Motor neuron (in vitro differentiated cells): Measurements from ENCODE around the gene ACAD9. TPM values are rescaled to one million over a fixed set of nuclear protein-coding genes. Genes with fewer than 3 reads are reported as not detected.
"Not testable (repeated sequence)": the region's sequence is repeated elsewhere in the genome, so short reads cannot be mapped to it uniquely, and the experiment has no call there.

Source experiments
- ATAC-seq, 8 experiments: fragments of 200-7000 bp; cut with Tn5 transposase; replicated peaks in 6 of 8; 2 replicates each; pipeline ENCODE4 v1.8.0; 2021; ENCODE audit warnings: mild to moderate bottlenecking in 8 of 8, moderate library complexity in 8 of 8
- H3K27ac ChIP-seq, 2 donors: fragments of 250-450 bp; sonication (Bioruptor Pico); 2 replicates each; pipeline ENCODE4 v1.9.0; 2021; ENCODE audit warnings: antibody characterized with exemption in 2 of 2, mild to moderate bottlenecking in 2 of 2, moderate library complexity in 1 of 2
- H3K4me1 ChIP-seq, 2 donors: fragments of 250-450 bp; sonication (Bioruptor Pico); replicated peaks in 1 of 2; 2 replicates each; pipeline ENCODE4 v1.6.1; 2021; ENCODE audit warnings: antibody characterized with exemption in 2 of 2, mild to moderate bottlenecking in 2 of 2, moderate library complexity in 1 of 2
- H3K4me3 ChIP-seq, 5 donors: fragments of 250-450 bp; sonication (Bioruptor Pico); 2 replicates each; pipeline ENCODE4 v1.9.0; 2021; ENCODE audit warnings: antibody characterized with exemption in 5 of 5, mild to moderate bottlenecking in 5 of 5, moderate library complexity in 4 of 5
- WGBS, 10 experiments: fragments of 450-650 bp; shearing (Covaris generic); methylation state at CpG; one replicate each; pipeline ENCODE4 v1.0.0; 2022; 5-methylcytosine and 5-hydroxymethylcytosine counted together
- in situ Hi-C, 9 experiments: fragments of 400-800 bp; cut with MboI; loops; one replicate each; pipeline ENCODE4 v1.15.0; 2021; ENCODE audit warnings: low sequenced_read_pairs in 9 of 9, low pct_unique_long_range_greater_than_20kb in 2 of 9; ENCODE audit not compliant: unreplicated experiment in 9 of 9
- total RNA-seq, 8 experiments: library from RNA; unstranded; fragments of 300-600 nt; gene quantifications; 2 replicates each; pipeline versions ENCODE4 v1.2.3 to v1.2.4, GENCODE V29; 2022

Gene ACAD9
- total RNA-seq, 8 experiments from 2014 or later, result 19.3 to 63.3 (median 29.6) TPM

DNA sequence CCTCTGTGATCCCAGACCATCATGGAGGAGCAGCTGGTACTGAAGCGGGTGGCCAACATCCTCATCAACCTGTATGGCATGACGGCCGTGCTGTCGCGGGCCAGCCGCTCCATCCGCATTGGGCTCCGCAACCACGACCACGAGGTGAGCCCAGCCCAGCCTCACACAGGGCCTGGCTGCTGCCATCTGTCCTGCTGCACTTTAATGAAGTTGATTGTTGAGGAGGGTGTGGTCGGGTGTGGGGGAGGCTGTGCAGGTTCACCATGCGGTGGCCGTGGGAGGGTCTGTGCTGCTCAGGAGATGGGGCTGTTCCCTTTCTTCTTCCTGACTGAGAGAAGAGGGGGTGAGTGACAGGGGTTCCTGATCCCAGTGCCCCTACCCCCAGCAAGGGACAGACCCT is 30.6 kb downstream of the ACAD9 start:
- Histone ChIP-seq H3K4me1 (no peaks in the 10 kb centered on the region), H3K27ac (no peak overlapping the region), H3K4me3 (no peak overlapping the region)
- in situ Hi-C loops, result no loop called here
- peak in 2 of 8 experiments; percentile 10 to 69 for ATAC-seq
- 88 to 93% (median 90%) methylated on average over 3 to 5 of the region's 13 CpGs; no CpG with 5 or more reads in 7 of the 10 experiments for WGBS, 10 experiments

DNA sequence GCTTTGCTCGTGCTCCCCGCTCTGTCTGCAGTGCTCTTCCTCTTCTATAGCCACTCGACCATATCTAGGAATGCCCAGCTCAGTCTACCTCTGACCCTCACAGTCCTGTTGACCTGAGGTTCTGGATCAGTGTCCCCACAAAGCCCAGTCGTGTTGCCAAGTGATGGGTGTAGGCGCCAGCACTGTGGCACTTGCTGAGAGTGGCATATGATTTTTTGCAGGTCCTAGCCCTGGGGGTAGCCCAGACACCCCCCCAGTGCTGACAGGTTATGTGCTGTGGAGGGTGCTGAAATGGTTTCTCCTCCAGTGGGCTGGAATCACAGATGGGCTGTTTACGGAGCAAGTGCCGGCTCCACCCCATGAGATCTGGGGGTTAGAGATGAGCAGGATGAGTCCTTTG is 32.5 kb downstream of the ACAD9 start:
- ATAC-seq, result no peak
- no peaks in the 10 kb centered on the region for H3K4me1 ChIP-seq
- in situ Hi-C loops, result no loop called here
- H3K27ac ChIP-seq, result no peak overlapping the region
- no peak overlapping the region for H3K4me3 ChIP-seq
- 93 to 100% (median 95%) methylated on average over 2 to 7 of the region's 7 CpGs; no CpG with 5 or more reads in 5 of the 10 experiments for whole genome bisulfite sequencing, 10 experiments

DNA sequence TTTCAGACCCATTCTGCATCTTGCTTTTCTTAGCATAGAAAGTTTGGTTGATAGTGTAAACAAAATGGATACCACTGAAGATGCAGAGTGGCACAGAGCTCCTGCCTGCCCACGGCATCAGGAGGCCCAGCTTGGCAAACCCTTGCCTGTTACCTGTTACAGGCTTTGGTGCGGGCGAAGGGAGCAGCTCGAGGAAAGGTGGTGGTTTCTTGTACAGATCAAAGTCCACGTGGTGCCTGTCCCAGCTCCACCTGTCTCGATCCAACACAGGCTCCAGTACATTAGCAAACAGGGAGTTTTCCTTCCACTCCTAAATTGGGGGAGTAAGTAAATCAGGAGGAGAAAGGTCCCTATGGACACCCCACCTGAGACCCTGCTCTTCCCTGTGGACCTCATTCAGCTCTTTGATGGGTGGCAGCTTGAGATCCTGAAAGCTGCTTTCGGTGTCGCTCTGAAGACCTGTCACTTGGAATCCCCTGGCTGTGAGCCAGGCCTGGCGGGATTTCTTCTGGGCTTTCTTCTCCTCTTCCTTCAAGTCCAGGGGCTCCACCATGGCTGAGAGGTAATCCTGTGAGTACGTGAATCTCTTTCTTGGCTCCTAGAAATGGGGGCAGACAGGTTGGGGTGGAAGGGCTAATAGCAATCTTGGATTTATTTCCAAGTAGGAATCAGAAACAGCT is 35.7 kb downstream of the ACAD9 start:
- WGBS, 10 experiments, result 93 to 100% (median 97%) methylated on average over 1 to 9 of the region's 10 CpGs; no CpG with 5 or more reads in 4 of the 10 experiments
- ATAC-seq, result no peak
- in situ Hi-C loops, result no loop called here

GRCh38 chr3:128917291-128917690 is 37.9 kb downstream of the ACAD9 start:
- H3K4me3 ChIP-seq, result no peak overlapping the region
- ATAC-seq, result no peak
- in situ Hi-C loops, result no loop called here
- 15 to 86% (median 71%) methylated on average over 1 to 2 of the region's 2 CpGs; no CpG with 5 or more reads in 2 of the 10 experiments for WGBS, 10 experiments
- H3K4me1 ChIP-seq, result no peaks in the 10 kb centered on the region
- H3K27ac ChIP-seq, result no peak overlapping the region

More for the DNA sequence above, 35.7 kb downstream of the ACAD9 start:
- Histone ChIP-seq H3K4me3 (no peak overlapping the region), H3K27ac (no peak overlapping the region), H3K4me1 (no peaks in the 10 kb centered on the region)

DNA sequence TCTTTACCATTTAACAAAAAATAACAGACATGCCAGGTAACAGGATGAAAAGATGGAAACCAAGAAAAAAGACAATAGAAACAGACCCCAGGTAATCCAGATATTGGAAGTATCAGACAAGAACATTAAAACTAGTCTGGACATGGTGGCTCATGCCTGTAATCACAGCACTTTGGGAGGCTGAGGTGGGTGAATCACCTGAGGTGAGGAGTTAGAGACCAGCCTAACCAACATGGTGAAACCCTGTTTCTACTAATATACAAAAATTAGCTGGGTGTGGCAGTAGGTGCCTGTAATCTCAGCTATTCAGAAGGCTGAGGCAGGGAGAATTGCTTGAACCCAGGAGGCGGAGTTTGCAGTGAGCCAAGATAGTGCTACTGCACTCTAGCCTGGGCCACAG is 40.6 kb downstream of the ACAD9 start:
- in situ Hi-C loops, result no loop called here
- no peak for ATAC-seq
- Histone ChIP-seq H3K4me3 (no peak overlapping the region), H3K27ac (no peak overlapping the region), H3K4me1 (no peaks in the 10 kb centered on the region)
- WGBS, 10 experiments, result 92 to 100% (median 100%) methylated on average over 1 of the region's 1 CpG; no CpG with 5 or more reads in 2 of the 10 experiments

GRCh38 chr3:128922804-128923459 is 43.5 kb downstream of the ACAD9 start:
- Histone ChIP-seq H3K27ac (no peak overlapping the region), H3K4me1 (no peaks in the 10 kb centered on the region), H3K4me3 (no peak overlapping the region)
- 70 to 100% (median 84%) methylated on average over 1 to 9 of the region's 10 CpGs; no CpG with 5 or more reads in 3 of the 10 experiments for WGBS, 10 experiments
- no peak for ATAC-seq
- in situ Hi-C loops, result no loop called here

- no peaks in the 10 kb centered on the region for H3K4me1 ChIP-seq
- no peak overlapping the region for H3K27ac ChIP-seq
- H3K4me3 ChIP-seq, result no peak overlapping the region
- no peak for ATAC-seq
- WGBS, 10 experiments, result 58 to 100% (median 100%) methylated on average over 1 to 2 of the region's 2 CpGs; no CpG with 5 or more reads in 1 of the 10 experiments
- in situ Hi-C loops, result no loop called here
Observed at GRCh38 chr3:128923576-128923975, 44.2 kb downstream of the ACAD9 start.

DNA sequence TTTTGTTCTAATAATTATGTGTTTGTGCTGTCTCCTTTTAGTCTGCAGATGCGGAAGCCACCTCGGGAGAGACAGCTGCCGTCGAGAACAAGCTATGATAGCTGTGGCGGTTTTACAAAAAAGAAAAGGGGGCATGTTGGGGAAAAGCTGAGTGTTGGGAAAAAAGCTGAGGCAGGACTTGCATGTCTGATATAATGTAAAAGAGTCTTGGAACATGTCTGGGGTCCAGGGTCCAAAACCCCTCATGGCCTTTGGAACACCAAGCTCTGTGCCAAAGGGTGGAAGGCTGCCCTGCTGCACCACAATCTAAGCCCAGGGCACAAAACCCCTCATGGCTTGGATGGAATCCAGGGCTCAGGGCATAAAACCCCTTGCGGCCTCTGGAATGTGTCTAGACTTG is 44.6 kb downstream of the ACAD9 start:
- H3K4me1 ChIP-seq, in situ Hi-C loops, H3K27ac ChIP-seq, H3K4me3 ChIP-seq, ATAC-seq: not testable (repeated sequence)
- 80 to 100% (median 90%) methylated on average over 1 to 5 of the region's 6 CpGs; no CpG with 5 or more reads in 5 of the 10 experiments for WGBS, 10 experiments

GRCh38 chr3:128929364-128929763 is 49.9 kb downstream of the ACAD9 start:
- ATAC-seq, result no peak
- Histone ChIP-seq H3K4me1 (no peaks in the 10 kb centered on the region), H3K4me3 (no peak overlapping the region), H3K27ac (no peak overlapping the region)
- in situ Hi-C loops, result no loop called here
- 79 to 96% (median 84%) methylated on average over 2 to 3 of the region's 3 CpGs for WGBS, 10 experiments

DNA sequence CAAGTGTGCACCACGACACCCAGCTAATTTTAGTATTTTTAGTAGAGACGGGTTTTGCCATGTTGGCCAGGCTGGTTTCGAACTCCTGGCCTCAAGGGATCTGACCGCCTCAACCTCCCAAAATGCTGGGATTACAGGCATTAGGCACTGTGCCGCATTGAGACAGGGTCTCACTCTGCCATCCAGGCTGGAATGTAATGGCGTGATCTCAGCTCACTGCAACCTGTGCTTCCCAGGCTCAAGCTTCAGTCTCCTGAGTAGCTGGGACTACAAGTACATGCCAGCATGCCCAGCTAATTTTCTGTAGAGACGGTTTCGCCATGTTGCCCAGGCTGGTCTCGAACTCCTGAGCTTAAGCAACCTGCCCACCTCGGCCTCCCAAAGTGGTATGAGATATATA is 51.6 kb downstream of the ACAD9 start:
- no peak for ATAC-seq
- WGBS, 10 experiments, result 40 to 100% (median 53%) methylated on average over 1 to 7 of the region's 10 CpGs; no CpG with 5 or more reads in 5 of the 10 experiments
- in situ Hi-C loops, result no loop called here
- H3K4me1 ChIP-seq, result no peaks in the 10 kb centered on the region
- H3K4me3 ChIP-seq, result no peak overlapping the region
- no peak overlapping the region for H3K27ac ChIP-seq

GRCh38 chr3:128932516-128933212 is 53.2 kb downstream of the ACAD9 start:
- Histone ChIP-seq H3K4me1 (no peaks in the 10 kb centered on the region), H3K4me3 (no peak overlapping the region), H3K27ac (no peak overlapping the region)
- no peak for ATAC-seq
- in situ Hi-C loops, result no loop called here
- WGBS, 10 experiments, result 0 to 67% (median 58%) methylated on average over 1 to 7 of the region's 12 CpGs; no CpG with 5 or more reads in 3 of the 10 experiments

DNA sequence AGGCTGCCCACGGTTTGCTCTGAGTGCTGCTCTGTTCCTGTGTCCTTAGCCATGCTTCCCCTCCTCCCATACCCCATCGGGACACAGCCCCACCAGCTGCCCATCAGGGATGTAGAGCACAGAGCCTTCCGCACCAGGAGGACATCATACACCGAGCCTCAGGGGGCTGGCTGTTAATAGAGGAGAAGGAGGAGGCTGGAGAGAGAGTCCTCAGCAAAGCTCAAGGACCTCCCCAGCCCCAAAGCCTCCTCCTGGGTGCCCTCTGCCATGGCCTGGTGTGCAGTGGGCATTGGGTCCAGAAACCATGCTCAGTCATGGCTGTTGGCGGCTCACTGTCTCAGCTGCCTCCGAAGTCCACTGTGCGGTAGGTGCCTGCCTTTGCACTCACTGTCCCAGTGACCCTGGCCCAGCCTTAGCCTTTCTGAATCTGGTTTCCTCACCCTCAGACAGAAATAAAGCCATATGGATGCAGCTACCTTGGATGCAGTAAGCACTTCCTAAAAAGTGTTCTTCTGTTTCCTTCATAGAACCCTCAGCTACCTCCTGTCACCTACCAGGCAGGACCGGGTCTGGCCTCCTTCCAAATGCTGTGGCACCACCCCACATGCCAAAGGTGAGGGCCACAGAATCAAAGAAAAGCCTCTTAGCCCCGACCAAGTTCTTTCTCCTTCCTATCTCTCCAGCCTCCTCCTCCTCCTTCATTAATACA is 53.9 kb downstream of the ACAD9 start:
- Histone ChIP-seq H3K4me3 (no peak overlapping the region), H3K4me1 (no peaks in the 10 kb centered on the region), H3K27ac (no peak overlapping the region)
- no peak for ATAC-seq
- in situ Hi-C loops, result no loop called here
- 30 to 86% (median 56%) methylated on average over 1 to 4 of the region's 9 CpGs; no CpG with 5 or more reads in 5 of the 10 experiments for WGBS, 10 experiments

- WGBS, 10 experiments, result 100% methylated on average over 2 of the region's 2 CpGs; no CpG with 5 or more reads in 9 of the 10 experiments
Observed at GRCh38 chr3:128933922-128934253, 54.5 kb downstream of the ACAD9 start.

More at GRCh38 chr3:128933922-128934253, 54.5 kb downstream of the ACAD9 start:
- H3K4me3 ChIP-seq, result no peak overlapping the region
- H3K4me1 ChIP-seq, result no peaks in the 10 kb centered on the region
- in situ Hi-C loops, result no loop called here
- H3K27ac ChIP-seq, result no peak overlapping the region
- ATAC-seq, result no peak
